ENCODE measurements around the gene MAN1C1.

DNA sequence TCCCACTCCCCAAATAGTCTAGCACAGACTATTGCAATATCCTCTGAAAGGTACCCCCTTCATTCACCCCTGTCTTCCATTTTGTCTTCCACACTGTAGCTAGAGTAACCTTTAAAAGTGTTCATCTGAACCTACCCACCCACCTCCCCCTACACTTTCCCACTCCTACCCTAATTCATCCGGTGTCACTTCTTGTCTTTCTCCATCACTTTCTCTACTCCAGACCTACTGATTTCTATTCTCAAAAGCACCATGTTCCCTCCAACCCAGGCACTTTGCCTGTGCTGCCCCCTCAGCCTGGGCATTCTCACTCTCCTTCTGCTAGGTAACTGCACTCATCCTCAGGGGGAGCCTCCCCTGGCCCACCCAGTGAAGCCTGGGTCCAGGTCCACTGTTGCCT lies 4.7 kb upstream of the MAN1C1 start:
- TF ChIP-seq, protein P1, sequence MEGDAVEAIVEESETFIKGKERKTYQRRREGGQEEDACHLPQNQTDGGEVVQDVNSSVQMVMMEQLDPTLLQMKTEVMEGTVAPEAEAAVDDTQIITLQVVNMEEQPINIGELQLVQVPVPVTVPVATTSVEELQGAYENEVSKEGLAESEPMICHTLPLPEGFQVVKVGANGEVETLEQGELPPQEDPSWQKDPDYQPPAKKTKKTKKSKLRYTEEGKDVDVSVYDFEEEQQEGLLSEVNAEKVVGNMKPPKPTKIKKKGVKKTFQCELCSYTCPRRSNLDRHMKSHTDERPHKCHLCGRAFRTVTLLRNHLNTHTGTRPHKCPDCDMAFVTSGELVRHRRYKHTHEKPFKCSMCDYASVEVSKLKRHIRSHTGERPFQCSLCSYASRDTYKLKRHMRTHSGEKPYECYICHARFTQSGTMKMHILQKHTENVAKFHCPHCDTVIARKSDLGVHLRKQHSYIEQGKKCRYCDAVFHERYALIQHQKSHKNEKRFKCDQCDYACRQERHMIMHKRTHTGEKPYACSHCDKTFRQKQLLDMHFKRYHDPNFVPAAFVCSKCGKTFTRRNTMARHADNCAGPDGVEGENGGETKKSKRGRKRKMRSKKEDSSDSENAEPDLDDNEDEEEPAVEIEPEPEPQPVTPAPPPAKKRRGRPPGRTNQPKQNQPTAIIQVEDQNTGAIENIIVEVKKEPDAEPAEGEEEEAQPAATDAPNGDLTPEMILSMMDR (conservative IDR thresholded peaks at IDR 0.05), result no peak
- TF ChIP-seq ZFX (IDR thresholded peaks at IDR 0.05), result no peak

Data from C4-2B (cell line).